Mucosa of rectum (tissue), 2 donors: ENCODE results near the gene ZCCHC7.
"Not testable (repeated sequence)": the region's sequence is repeated elsewhere in the genome, so short reads cannot be mapped to it uniquely, and the experiment has no call there.

ENCODE experiments used
- H3K27ac ChIP-seq, 2 donors: one replicate each; pipeline ENCODE4 v1.7.0; 2013; ENCODE audit warnings: inconsistent platforms in 2 of 2, low read depth in 2 of 2, low read length in 2 of 2
- H3K27me3 ChIP-seq, 2 donors: one replicate each; pipeline ENCODE4 v1.7.0; 2013; ENCODE audit warnings: low read length in 2 of 2; ENCODE audit not compliant: control insufficient read depth in 2 of 2, insufficient read depth in 2 of 2
- H3K36me3 ChIP-seq, 2 donors: one replicate each; pipeline ENCODE4 v1.7.0; 2013; ENCODE audit warnings: low read length in 2 of 2; ENCODE audit not compliant: control insufficient read depth in 2 of 2, insufficient read depth in 2 of 2
- H3K4me1 ChIP-seq, 2 donors: one replicate each; pipeline ENCODE4 v1.7.0; 2013; ENCODE audit warnings: low read length in 2 of 2, mild to moderate bottlenecking in 1 of 2; ENCODE audit not compliant: control insufficient read depth in 2 of 2, insufficient read depth in 2 of 2
- H3K4me3 ChIP-seq, 2 donors: one replicate each; pipeline ENCODE4 v1.7.0; 2013; ENCODE audit warnings: low read length in 2 of 2
- H3K9ac ChIP-seq, 2 donors: one replicate each; pipeline ENCODE4 v1.7.0; 2013; ENCODE audit warnings: low read length in 2 of 2, low read depth in 1 of 2, mild to moderate bottlenecking in 1 of 2
- H3K9me3 ChIP-seq, 2 donors: one replicate each; pipeline ENCODE4 v1.7.0; 2013; ENCODE audit warnings: low read length in 2 of 2; ENCODE audit not compliant: control insufficient read depth in 2 of 2
- donor health status: healthy.
- donor health status: Normal muscosa, but diverticular disease.

The ZCCHC7 gene

DNA sequence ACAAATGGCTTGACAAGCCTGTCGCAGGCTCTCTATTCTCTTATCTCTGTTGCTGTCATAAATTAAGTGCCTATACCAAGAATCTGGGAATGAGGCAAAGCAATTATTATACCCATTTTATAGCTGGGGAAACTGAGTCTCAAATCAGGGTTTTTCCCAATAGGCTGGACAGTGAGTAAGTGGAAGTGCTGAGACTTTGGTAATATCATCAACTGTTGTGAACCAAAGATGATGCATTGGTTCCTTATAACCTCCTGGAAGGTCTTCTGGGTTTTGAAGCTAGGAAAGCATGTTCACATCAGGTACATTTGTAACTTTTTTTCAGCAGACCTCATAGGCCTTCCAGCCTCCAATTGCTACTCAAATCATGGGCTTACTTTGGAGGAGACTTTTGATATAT, 25.6 kb upstream of the ZCCHC7 start:
- no peak overlapping the region for H3K27ac ChIP-seq
- H3K4me3 ChIP-seq: no peak overlapping the region
- H3K36me3 ChIP-seq: no peaks in the 10 kb centered on the region
- no peaks in the 10 kb centered on the region for H3K27me3 ChIP-seq
- no peak overlapping the region for H3K9ac ChIP-seq
- H3K4me1 ChIP-seq: no peaks in the 10 kb centered on the region
- H3K9me3 ChIP-seq: no peaks in the 10 kb centered on the region

DNA sequence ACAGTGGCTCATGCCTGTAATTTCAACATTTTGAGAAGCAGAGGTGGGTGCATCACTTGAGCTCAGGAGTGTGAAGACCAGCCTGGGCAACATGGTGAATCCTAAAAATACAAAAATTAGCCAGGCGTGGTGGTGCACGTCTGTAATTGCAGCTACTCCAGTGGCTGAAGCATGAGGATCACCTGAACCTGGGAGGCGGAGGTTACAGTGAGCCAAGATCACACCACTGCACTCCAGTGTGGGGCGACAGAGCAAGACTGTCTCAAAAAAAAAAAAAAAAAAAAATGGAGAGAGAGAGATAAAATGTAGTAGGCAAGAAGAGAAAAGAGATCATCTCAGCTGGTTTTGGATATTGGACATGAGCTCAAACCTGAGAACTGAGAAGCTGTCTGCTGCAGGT, 23.7 kb upstream of the ZCCHC7 start:
- Histone ChIP-seq H3K9ac (no peak overlapping the region), H3K9me3 (no peaks in the 10 kb centered on the region), H3K4me3 (no peak overlapping the region), H3K36me3 (no peaks in the 10 kb centered on the region), H3K27me3 (no peaks in the 10 kb centered on the region), H3K4me1 (no peaks in the 10 kb centered on the region), H3K27ac (no peak overlapping the region)

DNA sequence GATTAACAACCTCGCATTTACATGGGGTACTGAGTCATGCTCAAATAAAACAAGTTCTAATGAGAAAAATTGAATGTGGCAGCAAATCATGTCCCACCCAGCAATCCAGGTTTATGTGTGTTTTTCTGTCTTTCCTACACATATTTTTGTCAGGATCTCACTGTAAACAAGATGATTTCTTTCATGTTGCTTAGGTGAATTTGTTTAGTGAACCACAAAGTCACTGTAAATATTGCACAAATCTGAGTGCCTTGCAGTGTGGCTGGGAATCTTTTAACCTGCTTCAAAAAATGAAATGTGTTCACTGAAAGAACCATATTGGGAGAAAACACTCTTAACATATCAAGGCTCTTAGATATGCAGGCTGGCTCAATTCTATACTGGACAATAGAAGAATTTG, 23.1 kb upstream of the ZCCHC7 start:
- H3K9ac ChIP-seq: no peak overlapping the region
- H3K36me3 ChIP-seq: no peaks in the 10 kb centered on the region
- no peak overlapping the region for H3K4me3 ChIP-seq
- no peaks in the 10 kb centered on the region for H3K9me3 ChIP-seq
- no peak overlapping the region for H3K27ac ChIP-seq
- H3K4me1 ChIP-seq: no peaks in the 10 kb centered on the region
- no peaks in the 10 kb centered on the region for H3K27me3 ChIP-seq

DNA sequence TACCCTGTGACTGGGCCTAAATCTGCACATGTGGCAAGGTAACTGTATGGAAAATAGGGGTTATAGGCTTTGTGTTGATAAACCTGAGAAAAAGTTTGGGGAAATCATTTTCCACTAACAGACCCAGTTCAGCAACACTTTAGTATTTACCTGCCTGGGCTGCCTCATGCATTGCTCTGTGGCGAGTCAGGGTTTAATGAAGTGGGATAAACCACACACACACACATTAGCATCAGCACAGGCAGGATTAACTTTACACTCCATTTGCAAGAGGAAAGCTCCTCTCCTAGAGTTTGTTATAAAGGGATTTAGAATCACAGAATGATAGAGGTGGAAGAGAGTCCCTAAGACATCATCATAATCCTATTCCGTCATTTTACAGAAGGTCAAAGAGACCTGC, 20.0 kb upstream of the ZCCHC7 start:
- H3K9me3 ChIP-seq: no peaks in the 10 kb centered on the region

GRCh38 chr9:37100741-37101140, 19.6 kb upstream of the ZCCHC7 start:
- H3K27me3 ChIP-seq: no peaks in the 10 kb centered on the region
- no peak overlapping the region for H3K9ac ChIP-seq
- no peaks in the 10 kb centered on the region for H3K9me3 ChIP-seq
- no peaks in the 10 kb centered on the region for H3K36me3 ChIP-seq
- H3K4me1 ChIP-seq: no peaks in the 10 kb centered on the region
- no peak overlapping the region for H3K4me3 ChIP-seq
- H3K27ac ChIP-seq: no peak overlapping the region

More for the DNA sequence above, 20.0 kb upstream of the ZCCHC7 start:
- no peaks in the 10 kb centered on the region for H3K36me3 ChIP-seq
- H3K4me3 ChIP-seq: no peak overlapping the region
- no peak overlapping the region for H3K27ac ChIP-seq
- H3K27me3 ChIP-seq: no peaks in the 10 kb centered on the region
- no peaks in the 10 kb centered on the region for H3K4me1 ChIP-seq
- H3K9ac ChIP-seq: no peak overlapping the region

GRCh38 chr9:37102486-37102885, 17.9 kb upstream of the ZCCHC7 start:
- Histone ChIP-seq H3K9me3 (no peaks in the 10 kb centered on the region), H3K4me1 (no peaks in the 10 kb centered on the region), H3K27ac (no peak overlapping the region), H3K27me3 (no peaks in the 10 kb centered on the region), H3K36me3 (no peaks in the 10 kb centered on the region), H3K4me3 (no peak overlapping the region), H3K9ac (no peak overlapping the region)

- no peak overlapping the region for H3K4me3 ChIP-seq
- H3K27ac ChIP-seq: no peak overlapping the region
- H3K36me3 ChIP-seq: no peaks in the 10 kb centered on the region
- H3K27me3 ChIP-seq: no peaks in the 10 kb centered on the region
- no peak overlapping the region for H3K9ac ChIP-seq
- H3K9me3 ChIP-seq: peaks cover 0 to 3% of the 10 kb centered on the region in 2 donors
- H3K4me1 ChIP-seq: no peaks in the 10 kb centered on the region
These were observed 16.0 kb upstream of the ZCCHC7 start for GRCh38 chr9:37104183-37104889.

- H3K9me3 ChIP-seq: peaks cover 0 to 3% of the 10 kb centered on the region in 2 donors
- H3K4me3 ChIP-seq: no peak overlapping the region
- no peaks in the 10 kb centered on the region for H3K4me1 ChIP-seq
- no peak overlapping the region for H3K9ac ChIP-seq
- no peaks in the 10 kb centered on the region for H3K27me3 ChIP-seq
- no peak overlapping the region for H3K27ac ChIP-seq
- no peaks in the 10 kb centered on the region for H3K36me3 ChIP-seq
These were observed 15.1 kb upstream of the ZCCHC7 start for GRCh38 chr9:37105234-37105633.

DNA sequence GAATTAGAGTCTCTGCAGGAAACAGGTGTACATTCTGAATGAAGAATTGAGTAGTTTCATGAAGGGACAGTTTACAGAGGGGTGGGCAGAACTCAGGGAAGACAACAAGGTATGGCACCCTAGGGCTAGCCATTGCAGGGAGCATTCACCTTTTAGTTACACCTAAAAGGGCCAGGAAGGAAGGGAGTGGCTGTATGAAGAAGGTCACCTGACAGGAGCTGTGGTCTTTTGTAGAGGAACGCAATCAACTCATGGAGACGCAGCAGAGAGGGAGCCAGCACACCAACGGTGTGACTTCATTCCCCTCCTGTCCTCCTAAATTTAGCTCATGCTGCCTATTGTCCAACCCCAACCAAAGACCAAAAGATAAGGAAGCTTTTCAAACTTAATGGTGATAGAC, 12.7 kb upstream of the ZCCHC7 start:
- no peak overlapping the region for H3K27ac ChIP-seq
- H3K9ac ChIP-seq: no peak overlapping the region
- peaks cover 0 to 2% of the 10 kb centered on the region in 2 donors for H3K27me3 ChIP-seq
- no peaks in the 10 kb centered on the region for H3K4me1 ChIP-seq
- no peak overlapping the region for H3K4me3 ChIP-seq
- peaks cover 0 to 3% of the 10 kb centered on the region in 2 donors for H3K9me3 ChIP-seq
- no peaks in the 10 kb centered on the region for H3K36me3 ChIP-seq

- not testable (repeated sequence) for H3K4me1 ChIP-seq, H3K9ac ChIP-seq, H3K4me3 ChIP-seq, H3K36me3 ChIP-seq, H3K27me3 ChIP-seq, H3K9me3 ChIP-seq, H3K27ac ChIP-seq
These were observed 5.9 kb upstream of the ZCCHC7 start for GRCh38 chr9:37114442-37114841.

DNA sequence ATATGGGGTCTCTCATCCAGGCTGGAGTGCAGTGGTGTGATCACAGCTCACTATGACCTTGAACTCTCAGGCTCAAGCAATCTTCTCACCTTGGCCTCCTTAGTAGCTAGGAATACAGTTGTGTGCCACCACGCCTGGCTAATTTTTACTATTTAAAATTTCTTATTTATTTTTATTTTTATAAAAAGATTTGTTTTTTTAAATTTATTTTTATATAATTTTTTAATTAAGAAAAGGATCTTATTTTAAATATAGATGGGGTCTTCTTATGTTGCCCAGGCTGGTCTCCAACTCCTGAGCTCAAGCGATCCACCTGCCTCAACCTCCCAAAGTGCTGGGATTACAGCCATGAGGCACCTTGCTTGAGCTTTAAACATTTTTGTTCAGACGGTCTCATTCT, 2.4 kb upstream of the ZCCHC7 start:
- no peak overlapping the region for H3K9ac ChIP-seq
- no peaks in the 10 kb centered on the region for H3K27me3 ChIP-seq
- H3K27ac ChIP-seq: no peak overlapping the region
- H3K4me1 ChIP-seq: peaks cover 6 to 10% of the 10 kb centered on the region in 2 donors
- peaks cover 0 to 2% of the 10 kb centered on the region in 2 donors for H3K9me3 ChIP-seq
- H3K4me3 ChIP-seq: no peak overlapping the region
- H3K36me3 ChIP-seq: no peaks in the 10 kb centered on the region
